Measurements from ENCODE around the gene CMPK2.

Gene CMPK2

GRCh38 chr2:6826081-6826913 lies 39.4 kb downstream of the CMPK2 start:
- Histone ChIP-seq H3K9ac (no peak overlapping the region), H3K79me2 (ENCODE audit: insufficient read depth, low read depth) (no peaks in the 10 kb centered on the region), H3K4me1 (ENCODE audit: low read depth, poor library complexity, severe bottlenecking) (no peaks in the 10 kb centered on the region), H3K27me3 (ENCODE audit: insufficient read depth, low read depth) (no peaks in the 10 kb centered on the region), H3K27ac (no peak overlapping the region), H2AFZ (ENCODE audit: low read depth) (no peak overlapping the region), H3K4me3 (IDR thresholded peaks at IDR 0.05; ENCODE audit: insufficient read depth, low read depth, low read length) (no peak overlapping the region), H4K20me1 (ENCODE audit: insufficient read depth) (no peaks in the 10 kb centered on the region), H3K36me3 (ENCODE audit: insufficient read depth) (no peaks in the 10 kb centered on the region), H3K4me2 (no peak overlapping the region)
- peak; percentile 62 for TF ChIP-seq CTCF (conservative IDR thresholded peaks at IDR 0.05; ENCODE audit: low read depth, low read length)

DNA sequence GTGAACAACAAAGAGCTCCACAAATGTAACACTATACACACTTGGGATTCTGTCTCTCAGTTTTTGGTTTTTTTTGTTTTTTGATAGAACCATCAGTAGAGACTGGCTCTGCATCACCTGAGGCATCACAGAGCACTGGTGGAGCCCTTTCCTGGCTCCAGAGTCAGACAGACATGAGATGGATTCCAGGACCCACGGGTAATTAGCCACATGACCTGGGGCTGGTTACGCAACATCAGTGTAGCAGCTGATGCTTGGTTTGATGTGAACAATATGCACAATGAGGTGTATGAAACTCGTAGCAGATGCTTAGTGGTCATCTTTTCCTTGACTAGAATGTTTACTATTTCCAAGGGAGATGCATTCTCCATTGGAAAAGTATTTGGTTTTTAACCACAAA lies 40.7 kb downstream of the CMPK2 start:
- H3K79me2 ChIP-seq (ENCODE audit: insufficient read depth, low read depth): no peaks in the 10 kb centered on the region
- H3K4me1 ChIP-seq (ENCODE audit: low read depth, poor library complexity, severe bottlenecking): no peaks in the 10 kb centered on the region
- H2AFZ ChIP-seq (ENCODE audit: low read depth): no peak overlapping the region
- no peaks in the 10 kb centered on the region for H4K20me1 ChIP-seq (ENCODE audit: insufficient read depth)
- TF ChIP-seq CTCF (conservative IDR thresholded peaks at IDR 0.05; ENCODE audit: low read depth, low read length): no peak
- no peak overlapping the region for H3K4me3 ChIP-seq (IDR thresholded peaks at IDR 0.05; ENCODE audit: insufficient read depth, low read depth, low read length)
- no peak overlapping the region for H3K9ac ChIP-seq
- H3K4me2 ChIP-seq: no peak overlapping the region
- H3K27me3 ChIP-seq (ENCODE audit: insufficient read depth, low read depth): no peaks in the 10 kb centered on the region
- H3K27ac ChIP-seq: no peak overlapping the region
- no peaks in the 10 kb centered on the region for H3K36me3 ChIP-seq (ENCODE audit: insufficient read depth)

DNA sequence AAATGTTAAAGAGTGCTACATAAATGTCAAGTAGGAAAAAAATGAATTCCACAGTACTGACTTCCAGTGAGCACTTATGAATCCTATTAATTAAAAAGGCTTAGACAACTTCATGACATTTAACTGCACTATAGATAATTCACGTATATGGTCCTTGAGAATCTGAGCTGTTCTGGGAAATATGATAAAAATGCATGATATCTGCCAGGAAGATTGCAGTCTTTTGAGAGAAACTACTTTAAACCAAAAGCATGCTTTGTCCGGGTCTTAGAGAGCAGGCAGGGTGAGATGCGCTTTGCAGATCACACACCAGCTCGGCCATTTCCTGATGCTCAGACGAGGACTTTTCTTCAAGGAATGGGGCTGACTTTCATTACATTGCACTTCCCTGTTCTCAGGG lies 42.6 kb downstream of the CMPK2 start:
- Histone ChIP-seq H3K4me2 (no peak overlapping the region), H2AFZ (ENCODE audit: low read depth) (no peak overlapping the region), H3K36me3 (ENCODE audit: insufficient read depth) (no peaks in the 10 kb centered on the region), H3K79me2 (ENCODE audit: insufficient read depth, low read depth) (no peaks in the 10 kb centered on the region), H3K4me3 (IDR thresholded peaks at IDR 0.05; ENCODE audit: insufficient read depth, low read depth, low read length) (no peak overlapping the region), H3K9ac (no peak overlapping the region), H3K27me3 (ENCODE audit: insufficient read depth, low read depth) (no peaks in the 10 kb centered on the region), H3K27ac (no peak overlapping the region), H3K4me1 (ENCODE audit: low read depth, poor library complexity, severe bottlenecking) (no peaks in the 10 kb centered on the region), H4K20me1 (ENCODE audit: insufficient read depth) (no peaks in the 10 kb centered on the region)
- no peak for TF ChIP-seq CTCF (conservative IDR thresholded peaks at IDR 0.05; ENCODE audit: low read depth, low read length)

DNA sequence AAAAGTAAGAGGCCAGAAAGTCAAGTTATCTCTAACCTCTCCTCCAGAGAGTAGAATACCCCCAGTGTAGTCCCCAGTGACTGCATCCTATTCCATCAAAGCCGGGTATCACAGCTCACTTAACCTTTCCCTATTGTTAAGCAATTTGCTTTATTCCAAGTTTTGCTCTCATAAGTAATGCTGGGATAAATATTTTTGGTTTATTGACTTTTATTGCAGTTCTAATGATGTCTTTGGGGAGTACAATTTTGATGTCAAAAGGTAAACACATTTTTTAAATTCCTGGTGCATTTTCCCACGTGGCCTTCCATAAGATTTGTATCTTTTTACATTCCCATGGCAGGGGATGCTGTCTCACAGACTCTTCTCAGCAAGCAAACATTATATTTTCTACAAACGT lies 43.3 kb downstream of the CMPK2 start:
- Histone ChIP-seq H2AFZ (ENCODE audit: low read depth) (no peak overlapping the region), H3K27ac (no peak overlapping the region), H3K4me1 (ENCODE audit: low read depth, poor library complexity, severe bottlenecking) (no peaks in the 10 kb centered on the region), H3K36me3 (ENCODE audit: insufficient read depth) (no peaks in the 10 kb centered on the region), H3K4me2 (no peak overlapping the region), H4K20me1 (ENCODE audit: insufficient read depth) (no peaks in the 10 kb centered on the region), H3K79me2 (ENCODE audit: insufficient read depth, low read depth) (no peaks in the 10 kb centered on the region), H3K4me3 (IDR thresholded peaks at IDR 0.05; ENCODE audit: insufficient read depth, low read depth, low read length) (no peak overlapping the region), H3K9ac (no peak overlapping the region), H3K27me3 (ENCODE audit: insufficient read depth, low read depth) (no peaks in the 10 kb centered on the region)
- no peak for TF ChIP-seq CTCF (conservative IDR thresholded peaks at IDR 0.05; ENCODE audit: low read depth, low read length)
